ENCODE results near the gene EML2. TPM values are rescaled to one million over a fixed set of nuclear protein-coding genes. Genes with fewer than 3 reads are reported as not detected.

Gene EML2
- total RNA-seq, 1 experiment from 2014 or later = 32.7 TPM

- Histone ChIP-seq H3K36me3 (ENCODE audit: control insufficient read depth, insufficient read depth, low read length) (no peaks in the 10 kb centered on the region), H3K4me1 (ENCODE audit: control insufficient read depth, insufficient read depth, low read length) (no peaks in the 10 kb centered on the region), H3K9me3 (ENCODE audit: control insufficient read depth, insufficient read depth, low read depth, low read length) (no peaks in the 10 kb centered on the region), H3K4me3 (ENCODE audit: low read depth in 2 of 2, low read length in 2 of 2) (no peak overlapping the region), H3K27me3 (ENCODE audit: control insufficient read depth, insufficient read depth, low read length) (no peaks in the 10 kb centered on the region), H3K27ac (ENCODE audit: low read length) (no peak overlapping the region)
- no TSS peak for BruUV-seq (replicated peaks)
- in situ Hi-C loops (cut with HindIII; ENCODE audit: low pct_unique_long_range_greater_than_20kb, low sequenced_read_pairs) (no loop called here), intact Hi-C loops (cut with micrococcal nuclease; ENCODE audit: unreplicated experiment) (no loop called here)
- TF ChIP-seq CTCF (IDR thresholded peaks at IDR 0.05) (no peak), TCF7L2 (IDR thresholded peaks at IDR 0.05; ENCODE audit: low read depth, low read length) (no peak)
- ATAC-seq = no peak
- ChIA-PET CTCF (no interaction called here), POLR2A (no interaction called here)
- no peak for DNase-seq (ENCODE audit: low read depth, low spot score)
Observed at GRCh38 chr19:45657520-45658167, 18.4 kb upstream of the EML2 start.

GRCh38 chr19:45655073-45655472 lies 15.9 kb upstream of the EML2 start:
- CTCF ChIA-PET = no interaction called here

More at GRCh38 chr19:45655073-45655472, 15.9 kb upstream of the EML2 start:
- H3K27me3 ChIP-seq (ENCODE audit: control insufficient read depth, insufficient read depth, low read length) = no peaks in the 10 kb centered on the region
- H3K36me3 ChIP-seq (ENCODE audit: control insufficient read depth, insufficient read depth, low read length) = no peaks in the 10 kb centered on the region
- no peaks in the 10 kb centered on the region for H3K4me1 ChIP-seq (ENCODE audit: control insufficient read depth, insufficient read depth, low read length)
- H3K4me3 ChIP-seq (ENCODE audit: low read depth in 2 of 2, low read length in 2 of 2) = no peak overlapping the region
- intact Hi-C loops (cut with micrococcal nuclease; ENCODE audit: unreplicated experiment) = no loop called here
- ATAC-seq (no peak), DNase-seq (ENCODE audit: low read depth, low spot score) (no peak)
- BruUV-seq (replicated peaks) = no TSS peak
- in situ Hi-C loops (cut with HindIII; ENCODE audit: low pct_unique_long_range_greater_than_20kb, low sequenced_read_pairs) = no loop called here
- TF ChIP-seq POLR2AphosphoS5 (IDR thresholded peaks at IDR 0.05; ENCODE audit: low read depth, low read length) = no peak
- TF ChIP-seq SIN3A (IDR thresholded peaks at IDR 0.05; ENCODE audit: borderline replicate concordance, insufficient read depth, low read depth, low read length) = no peak
- TF ChIP-seq TCF7L2 (IDR thresholded peaks at IDR 0.05; ENCODE audit: low read depth, low read length) = no peak
- no peak for TF ChIP-seq CTCF (IDR thresholded peaks at IDR 0.05)
- TF ChIP-seq REST (IDR thresholded peaks at IDR 0.05; ENCODE audit: insufficient read depth in 1 of 2, low read depth in 2 of 2, low read length in 1 of 2) = no peak
- POLR2A ChIA-PET = no interaction called here
- no peaks in the 10 kb centered on the region for H3K9me3 ChIP-seq (ENCODE audit: control insufficient read depth, insufficient read depth, low read depth, low read length)
- H3K27ac ChIP-seq (ENCODE audit: low read length) = no peak overlapping the region

Data from Panc1 (cell line).